ENCODE measurements around the gene C18orf63. TPM values are rescaled to one million over a fixed set of nuclear protein-coding genes. Genes with fewer than 3 reads are reported as not detected.

C18orf63 gene
- total RNA-seq, 1 experiment from 2014 or later: not detected

GRCh38 chr18:74392323-74392722, 76.7 kb downstream of the C18orf63 start:
- intact Hi-C loops (cut with micrococcal nuclease): no loop called here
- no peak overlapping the region for H3K4me3 ChIP-seq (ENCODE audit: low read length)
- peaks cover 97% of the 10 kb centered on the region for H3K27me3 ChIP-seq (ENCODE audit: low read length)
- no peaks in the 10 kb centered on the region for H4K20me1 ChIP-seq (ENCODE audit: low read length)
- H3K9ac ChIP-seq (ENCODE audit: low read length): no peak overlapping the region
- no peaks in the 10 kb centered on the region for H3K9me2 ChIP-seq (replicated peaks; ENCODE audit: low read length)
- H3K27ac ChIP-seq (ENCODE audit: low read length): no peak overlapping the region
- H2AFZ ChIP-seq (ENCODE audit: low read length): no peak overlapping the region
- DNase-seq (no peak), ATAC-seq (no peak)
- H3K4me1 ChIP-seq (ENCODE audit: insufficient read depth, low read length): no peaks in the 10 kb centered on the region
- no peak for TF ChIP-seq CTCF (conservative IDR thresholded peaks at IDR 0.05; ENCODE audit: low read depth, low read length)
- no peaks in the 10 kb centered on the region for H3F3A ChIP-seq (ENCODE audit: low read length, unreplicated experiment)
- no peak overlapping the region for H3K4me2 ChIP-seq (ENCODE audit: low read length)
- H3K36me3 ChIP-seq (ENCODE audit: low read depth, low read length): no peaks in the 10 kb centered on the region
- POLR2A ChIA-PET (ENCODE audit: unreplicated experiment): no interaction called here
- no peaks in the 10 kb centered on the region for H3K9me3 ChIP-seq (ENCODE audit: low read length)
- BruUV-seq (replicated peaks): no TSS peak
- CTCF ChIA-PET: no interaction called here
- no peaks in the 10 kb centered on the region for H3K79me2 ChIP-seq (ENCODE audit: low read length)

- ATAC-seq (no peak), DNase-seq (no peak)
- POLR2A ChIA-PET (ENCODE audit: unreplicated experiment): no interaction called here
- intact Hi-C loops (cut with micrococcal nuclease): no loop called here
- TF ChIP-seq EZH2 (IDR thresholded peaks at IDR 0.05; ENCODE audit: low read length, unreplicated experiment) (no peak), CTCF (conservative IDR thresholded peaks at IDR 0.05; ENCODE audit: low read depth, low read length) (no peak), EZH2phosphoT487 (IDR thresholded peaks at IDR 0.05; ENCODE audit: borderline replicate concordance, low read length) (no peak)
- BruUV-seq (replicated peaks): no TSS peak
- no peaks in the 10 kb centered on the region for H3F3A ChIP-seq (ENCODE audit: low read length, unreplicated experiment)
- no peaks in the 10 kb centered on the region for H3K9me2 ChIP-seq (replicated peaks; ENCODE audit: low read length)
- H3K27ac ChIP-seq (ENCODE audit: low read length): no peak overlapping the region
- no peaks in the 10 kb centered on the region for H3K9me3 ChIP-seq (ENCODE audit: low read length)
- H4K20me1 ChIP-seq (ENCODE audit: low read length): no peaks in the 10 kb centered on the region
- H3K4me1 ChIP-seq (ENCODE audit: insufficient read depth, low read length): no peaks in the 10 kb centered on the region
- H3K9ac ChIP-seq (ENCODE audit: low read length): no peak overlapping the region
- no peak overlapping the region for H2AFZ ChIP-seq (ENCODE audit: low read length)
- H3K4me2 ChIP-seq (ENCODE audit: low read length): no peak overlapping the region
- H3K27me3 ChIP-seq (ENCODE audit: low read length): peaks cover 97% of the 10 kb centered on the region
- no peaks in the 10 kb centered on the region for H3K36me3 ChIP-seq (ENCODE audit: low read depth, low read length)
- H3K79me2 ChIP-seq (ENCODE audit: low read length): no peaks in the 10 kb centered on the region
- CTCF ChIA-PET: no interaction called here
- no peak overlapping the region for H3K4me3 ChIP-seq (ENCODE audit: low read length)
Observed at GRCh38 chr18:74395006-74395405, 79.4 kb downstream of the C18orf63 start.

DNA sequence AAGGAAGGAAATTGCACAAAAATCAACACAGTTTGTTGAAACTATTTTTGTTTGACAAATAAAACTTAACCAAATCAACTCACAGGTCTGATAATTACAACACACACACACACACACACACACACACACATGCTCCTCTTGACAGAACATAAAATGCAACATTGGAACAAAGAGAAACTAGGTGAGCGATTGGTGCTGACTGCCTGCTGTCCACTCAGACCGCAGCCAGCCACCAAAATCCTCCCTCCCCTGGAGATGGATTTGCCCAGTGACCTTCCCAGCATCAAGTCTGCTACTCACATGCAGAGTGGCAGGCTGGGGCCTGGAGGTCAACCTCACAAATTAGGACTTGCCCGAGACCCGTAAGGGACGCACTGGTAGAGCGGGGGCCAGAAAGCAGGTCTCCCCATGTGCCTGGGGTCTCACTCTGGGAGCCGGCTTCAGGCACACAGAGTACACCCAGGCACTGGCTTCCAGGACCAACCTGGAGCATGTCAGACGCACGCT, 80.1 kb downstream of the C18orf63 start:
- ChIA-PET CTCF (no interaction called here), POLR2A (ENCODE audit: unreplicated experiment) (no interaction called here)
- TF ChIP-seq CTCF (conservative IDR thresholded peaks at IDR 0.05; ENCODE audit: low read depth, low read length): no peak
- TF ChIP-seq EZH2phosphoT487 (IDR thresholded peaks at IDR 0.05; ENCODE audit: borderline replicate concordance, low read length): no peak
- no peak for TF ChIP-seq EZH2 (IDR thresholded peaks at IDR 0.05; ENCODE audit: low read length, unreplicated experiment)
- H3K27ac ChIP-seq (ENCODE audit: low read length): no peak overlapping the region
- H3F3A ChIP-seq (ENCODE audit: low read length, unreplicated experiment): no peaks in the 10 kb centered on the region
- H3K4me3 ChIP-seq (ENCODE audit: low read length): no peak overlapping the region
- H4K20me1 ChIP-seq (ENCODE audit: low read length): no peaks in the 10 kb centered on the region
- no peaks in the 10 kb centered on the region for H3K36me3 ChIP-seq (ENCODE audit: low read depth, low read length)
- BruUV-seq (replicated peaks): no TSS peak
- no peak for DNase-seq
- H3K4me2 ChIP-seq (ENCODE audit: low read length): no peak overlapping the region
- intact Hi-C loops (cut with micrococcal nuclease): no loop called here
- ATAC-seq: no peak
- H3K79me2 ChIP-seq (ENCODE audit: low read length): no peaks in the 10 kb centered on the region
- H3K9me2 ChIP-seq (replicated peaks; ENCODE audit: low read length): no peaks in the 10 kb centered on the region
- H2AFZ ChIP-seq (ENCODE audit: low read length): no peak overlapping the region
- peaks cover 97% of the 10 kb centered on the region for H3K27me3 ChIP-seq (ENCODE audit: low read length)
- H3K4me1 ChIP-seq (ENCODE audit: insufficient read depth, low read length): no peaks in the 10 kb centered on the region
- no peak overlapping the region for H3K9ac ChIP-seq (ENCODE audit: low read length)
- H3K9me3 ChIP-seq (ENCODE audit: low read length): no peaks in the 10 kb centered on the region

All from PC-3 (cell line).